Dedifferentiated amniotic fluid mesenchymal stem cell (primary cell): ENCODE results near the gene TOP1.

ENCODE experiments used
- DNase-seq: peaks from one replicate; pipeline ENCODE4 v3.0.0-alpha.2; 2016; ENCODE audit errors: extremely low spot score

Gene TOP1

DNA sequence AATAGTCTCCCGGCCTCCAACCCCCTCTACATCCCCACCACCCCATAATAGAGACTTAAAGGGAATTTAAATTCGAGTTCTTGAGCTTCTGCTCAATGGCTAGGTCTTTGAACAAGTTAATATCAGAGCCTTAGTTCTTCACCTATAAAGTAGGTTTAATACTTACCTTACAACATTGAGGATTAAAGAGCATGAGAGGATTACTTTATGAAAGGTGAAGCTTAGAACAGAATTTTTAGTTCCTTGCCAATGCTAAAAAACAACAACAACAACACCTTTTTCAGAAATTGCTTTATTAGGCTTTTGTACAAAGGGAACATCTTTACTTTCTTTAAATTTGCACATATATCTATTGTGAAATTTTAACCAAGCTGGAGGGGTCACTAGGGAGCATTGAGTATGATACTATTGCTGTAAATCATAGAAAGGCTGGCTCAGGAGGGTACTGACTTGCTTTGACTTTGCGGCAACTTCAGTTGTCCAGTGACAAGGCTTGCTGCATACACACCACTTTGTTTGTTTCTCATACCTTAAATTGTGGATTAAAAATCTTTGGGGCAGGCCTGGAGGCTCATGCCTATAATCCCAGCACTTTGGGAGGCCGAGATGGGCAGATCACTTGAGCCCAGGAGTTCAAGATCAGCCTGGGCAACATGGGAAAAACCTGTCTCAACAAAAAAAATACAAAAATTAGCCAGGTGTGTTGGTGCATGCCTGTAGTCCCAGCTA is 9.7 kb downstream of the TOP1 start:
- no peak for DNase-seq

- no peak for DNase-seq
Measured at GRCh38 chr20:41038878-41039404, 10.3 kb downstream of the TOP1 start.

GRCh38 chr20:41040855-41041254 is 12.2 kb downstream of the TOP1 start:
- DNase-seq = no peak

GRCh38 chr20:41041693-41042092 is 13.1 kb downstream of the TOP1 start:
- no peak for DNase-seq

DNA sequence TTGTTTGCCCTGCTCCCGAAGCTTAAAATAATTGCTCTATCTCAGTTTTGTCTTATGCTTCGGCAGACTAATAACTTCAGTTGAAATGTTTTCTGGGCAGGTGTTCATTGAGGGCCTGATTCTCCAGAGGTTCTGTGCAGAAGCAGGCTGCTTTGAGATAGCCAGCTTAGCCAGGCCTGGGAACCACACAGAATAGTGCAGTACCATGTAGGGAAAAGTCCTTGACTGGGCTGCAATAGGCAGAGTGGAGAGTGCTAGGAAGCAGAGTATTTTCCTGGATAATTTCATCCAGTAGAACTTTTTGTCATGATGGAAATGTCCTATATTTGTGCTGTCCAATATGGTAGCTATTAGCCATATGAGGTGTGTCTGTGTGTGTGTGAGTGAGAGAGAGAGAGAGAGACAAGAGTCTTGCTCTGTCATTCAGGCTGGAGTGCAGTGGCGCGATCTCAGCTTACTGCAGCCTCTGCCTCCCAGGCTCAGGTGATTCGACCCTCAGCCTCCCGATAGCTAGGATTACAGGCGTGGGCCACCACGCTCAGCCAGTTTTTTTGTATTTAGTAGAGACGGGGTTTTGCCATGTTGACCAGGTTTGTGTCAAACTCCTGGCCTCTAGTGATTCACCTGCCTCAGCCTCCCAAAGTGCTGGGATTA is 15.9 kb downstream of the TOP1 start:
- DNase-seq = no peak

DNA sequence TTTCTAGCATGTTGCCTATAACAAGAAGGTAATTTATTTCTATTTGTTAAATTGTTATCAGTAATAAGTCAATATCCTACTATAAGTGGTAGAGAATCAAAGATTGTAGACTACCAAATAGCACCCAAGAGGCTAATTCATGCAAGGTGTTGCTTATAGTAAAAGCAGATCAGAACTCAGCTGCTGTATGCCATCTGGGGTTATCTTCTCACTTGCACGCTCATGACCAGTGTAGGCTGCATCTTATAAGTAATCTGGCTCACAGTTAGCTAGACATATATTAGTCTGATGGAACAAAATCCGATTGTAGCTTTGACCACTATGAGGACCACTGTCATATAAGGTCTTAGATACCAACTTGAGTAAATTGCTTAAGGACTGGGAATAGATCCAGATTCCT is 17.0 kb downstream of the TOP1 start:
- no peak for DNase-seq

DNA sequence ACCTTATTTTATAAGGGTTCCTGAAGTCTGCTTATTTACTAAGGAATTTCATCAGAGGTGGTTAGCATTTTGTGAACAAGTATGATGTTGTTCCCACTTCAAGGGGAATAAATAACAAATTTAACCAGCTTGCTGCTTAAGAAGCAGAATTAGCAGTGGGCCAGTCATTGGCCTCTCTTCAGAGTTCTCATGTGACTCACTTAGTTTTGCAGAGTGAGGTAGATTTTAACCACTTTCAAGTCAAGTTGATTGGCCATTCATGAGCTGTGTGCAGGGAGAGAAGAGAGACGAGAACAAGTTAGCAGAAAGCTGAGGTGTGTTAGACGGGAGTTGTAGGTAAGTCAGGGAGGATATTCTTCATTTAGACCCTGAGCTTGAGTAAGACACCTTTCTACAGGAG is 18.1 kb downstream of the TOP1 start:
- no peak for DNase-seq

DNA sequence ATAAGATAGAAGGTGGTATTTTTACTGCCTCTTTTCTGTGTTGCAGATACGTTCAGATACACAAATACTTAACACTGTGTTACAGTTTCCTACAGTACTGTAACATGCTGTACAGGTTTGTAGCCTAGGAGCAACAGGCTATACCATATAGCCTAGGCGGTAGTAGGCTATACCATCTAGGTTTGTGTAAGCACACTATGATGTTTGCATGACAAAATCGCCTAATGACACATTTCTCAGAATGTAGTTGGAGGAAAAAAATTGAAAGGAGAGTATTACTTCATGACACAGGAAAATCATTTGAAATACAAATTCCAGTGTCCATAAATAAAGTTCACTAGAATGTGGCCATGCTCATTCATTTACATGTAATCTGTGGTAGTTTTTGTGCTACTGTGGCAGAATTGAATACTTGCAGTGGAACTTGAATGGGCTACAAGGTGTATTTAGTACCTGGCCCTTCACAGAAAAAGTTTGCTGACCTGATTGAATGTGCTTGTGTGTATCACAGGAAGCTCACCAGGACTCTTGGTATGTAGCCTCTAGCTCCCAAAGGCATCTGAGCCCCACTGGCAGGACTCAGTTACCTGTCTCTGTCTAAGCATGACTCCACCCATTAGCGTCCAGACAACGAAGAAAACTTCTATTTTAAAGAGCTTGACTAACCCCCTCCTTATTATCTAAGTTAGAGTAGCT is 18.8 kb downstream of the TOP1 start:
- no peak for DNase-seq

DNA sequence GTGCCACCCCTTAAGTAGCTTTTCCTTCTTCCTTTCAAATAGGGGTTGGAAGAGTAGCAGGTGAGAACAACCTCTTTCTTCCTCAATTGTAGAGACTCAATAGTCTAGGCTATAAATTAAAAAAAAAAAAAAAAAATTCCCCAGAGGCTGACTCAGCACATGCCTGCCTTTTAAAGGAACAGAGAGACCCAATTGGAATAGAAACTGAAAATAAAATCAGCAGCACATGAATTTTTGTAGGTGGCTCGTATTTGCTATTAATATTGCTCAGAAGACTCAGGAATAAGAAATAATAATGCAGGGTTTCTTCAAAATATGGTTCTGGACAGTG is 19.3 kb downstream of the TOP1 start:
- DNase-seq = peak; percentile 25

GRCh38 chr20:41048461-41049301 is 20.1 kb downstream of the TOP1 start:
- no peak for DNase-seq

- no peak for DNase-seq
Measured at GRCh38 chr20:41049451-41049850, 20.8 kb downstream of the TOP1 start.

DNA sequence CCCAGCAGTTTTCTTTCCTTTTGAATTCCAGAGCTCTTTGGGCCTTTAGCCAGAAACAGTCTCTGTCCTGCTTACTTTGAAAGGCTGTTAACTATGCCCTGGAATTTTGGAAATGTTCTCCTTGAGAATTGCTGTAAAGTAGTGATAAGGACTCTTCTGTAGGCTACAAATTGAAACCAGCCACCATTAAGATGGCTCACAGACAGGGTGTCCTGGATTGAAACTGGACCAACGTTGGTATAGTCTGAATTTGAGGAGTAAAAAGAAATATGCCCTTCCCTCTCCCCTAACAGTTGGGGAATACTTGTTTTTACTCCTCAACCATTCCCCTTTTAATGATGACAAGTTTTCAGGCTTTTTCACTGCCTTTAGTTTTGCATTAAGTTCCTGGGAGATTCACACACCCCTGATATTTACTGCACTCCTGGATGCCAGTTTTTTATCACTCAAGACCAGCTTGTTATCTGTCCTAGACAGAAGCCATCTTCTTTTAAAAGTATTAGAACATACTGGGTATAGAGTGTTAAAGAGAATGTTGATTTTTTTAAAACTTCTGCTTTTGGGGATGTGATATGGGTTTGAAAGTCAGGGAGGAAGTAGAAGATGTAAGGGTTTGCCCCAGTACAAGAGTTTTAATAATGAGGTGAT is 21.9 kb downstream of the TOP1 start:
- peak; percentile 39 for DNase-seq

DNA sequence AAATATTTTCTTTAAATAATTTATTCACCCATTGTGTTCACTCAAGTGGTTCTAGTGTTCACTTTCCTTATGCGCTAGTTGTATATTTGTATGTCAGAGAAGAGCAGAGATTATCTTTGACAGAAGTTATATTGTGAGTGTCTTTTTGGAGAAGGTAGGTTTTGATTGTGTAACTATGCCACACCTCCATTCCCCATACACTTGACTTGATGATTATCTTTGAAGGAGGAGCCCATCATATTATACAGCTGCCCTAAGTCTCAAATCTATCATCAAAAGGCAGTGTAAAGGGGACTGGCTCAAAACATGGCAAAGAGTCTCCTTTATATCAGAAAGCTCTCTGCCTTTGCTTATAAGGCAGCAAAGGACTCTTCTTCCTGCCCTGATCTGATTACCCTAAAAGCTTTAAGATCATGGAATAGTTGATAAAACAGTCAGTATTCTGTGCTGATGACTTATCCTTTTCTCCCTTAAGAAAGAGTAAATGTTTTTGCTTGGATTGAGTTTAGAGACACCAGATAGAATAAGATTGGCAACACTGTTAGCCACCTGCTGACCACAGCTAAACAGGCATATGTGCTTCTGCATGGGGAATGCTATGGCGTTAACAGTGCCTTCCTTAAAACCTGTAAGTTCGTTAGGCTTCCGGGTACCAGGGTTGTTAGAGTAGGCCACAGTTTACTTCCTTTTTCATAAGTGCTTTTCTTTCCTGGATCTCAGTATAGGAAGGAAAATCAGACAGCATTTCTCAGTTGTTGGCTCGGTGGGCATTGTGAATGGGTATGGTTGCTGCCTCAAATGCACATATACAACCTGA is 22.6 kb downstream of the TOP1 start:
- DNase-seq = no peak

GRCh38 chr20:41052742-41053419 is 24.3 kb downstream of the TOP1 start:
- peak; percentile 64 for DNase-seq

- DNase-seq = no peak
Measured at GRCh38 chr20:41054070-41054846, 25.6 kb downstream of the TOP1 start.

GRCh38 chr20:41054847-41055230 is 26.2 kb downstream of the TOP1 start:
- DNase-seq = no peak

DNA sequence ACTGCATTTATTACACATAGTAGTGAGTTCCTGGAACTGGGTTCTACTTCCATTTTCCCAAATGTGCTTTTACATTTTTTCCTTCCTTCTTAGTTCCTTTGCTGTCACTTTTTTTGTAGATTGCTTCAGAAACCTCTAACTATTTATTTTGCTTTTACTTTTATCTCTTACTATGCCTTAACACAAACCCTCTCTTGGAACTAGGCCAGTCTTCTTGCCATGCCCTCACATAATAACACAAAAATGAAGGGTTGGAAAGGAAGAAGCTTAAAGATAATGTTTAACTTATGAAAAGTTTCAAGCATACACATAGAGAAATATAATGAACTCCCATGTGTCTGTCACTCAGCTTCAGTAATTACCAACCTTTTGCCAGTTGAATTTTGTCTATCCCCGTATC is 27.1 kb downstream of the TOP1 start:
- DNase-seq = peak; percentile 44

DNA sequence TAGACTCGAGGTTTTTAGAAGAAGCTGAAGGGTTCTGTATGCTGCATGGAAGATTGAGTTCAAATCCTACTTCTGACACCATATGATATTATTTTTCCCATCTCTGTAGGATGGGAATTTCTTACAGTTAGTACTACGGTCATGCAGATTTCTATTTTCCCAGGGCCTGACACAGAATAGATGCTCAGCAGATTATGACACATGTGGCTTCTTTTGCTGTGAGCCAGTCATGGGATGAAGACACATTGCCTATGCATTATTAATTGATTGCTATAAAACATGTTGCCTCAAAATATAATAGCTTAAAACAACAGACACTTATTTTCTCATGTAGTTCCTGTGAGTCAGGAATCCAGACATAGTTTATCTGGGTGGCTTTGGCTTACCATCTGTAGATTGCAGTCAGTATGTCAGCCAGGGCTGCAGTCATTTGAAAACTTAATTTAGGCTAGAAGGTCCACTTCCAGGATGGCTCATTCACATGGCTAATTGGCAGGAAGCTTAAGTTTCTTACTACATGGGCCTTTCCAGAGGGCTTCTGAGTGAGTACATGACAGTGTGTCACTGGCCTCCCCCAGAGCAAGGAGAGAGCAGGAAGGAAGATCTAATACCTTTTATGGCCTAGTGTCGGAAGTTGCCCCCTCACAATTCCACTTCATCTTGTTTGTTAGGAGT is 29.5 kb downstream of the TOP1 start:
- DNase-seq = peak; percentile 37
